C4-2B (cell line): Measurements from ENCODE around the gene ZNF106.

ENCODE experiments used
- ZFX ChIP-seq: fragments of 450-650 bp; IDR thresholded peaks from 2 replicates; pipeline ENCODE4 v1.6.1; 2017
- TF ChIP-seq, protein P1 (sequence below): fragments of 450-650 bp; conservative IDR thresholded peaks from 2 replicates; pipeline ENCODE4 v1.5.1; 2017; ENCODE audit warnings: mild to moderate bottlenecking

GRCh38 chr15:42498212-42499068 is 7.5 kb upstream of the ZNF106 start:
- TF ChIP-seq, protein P1, sequence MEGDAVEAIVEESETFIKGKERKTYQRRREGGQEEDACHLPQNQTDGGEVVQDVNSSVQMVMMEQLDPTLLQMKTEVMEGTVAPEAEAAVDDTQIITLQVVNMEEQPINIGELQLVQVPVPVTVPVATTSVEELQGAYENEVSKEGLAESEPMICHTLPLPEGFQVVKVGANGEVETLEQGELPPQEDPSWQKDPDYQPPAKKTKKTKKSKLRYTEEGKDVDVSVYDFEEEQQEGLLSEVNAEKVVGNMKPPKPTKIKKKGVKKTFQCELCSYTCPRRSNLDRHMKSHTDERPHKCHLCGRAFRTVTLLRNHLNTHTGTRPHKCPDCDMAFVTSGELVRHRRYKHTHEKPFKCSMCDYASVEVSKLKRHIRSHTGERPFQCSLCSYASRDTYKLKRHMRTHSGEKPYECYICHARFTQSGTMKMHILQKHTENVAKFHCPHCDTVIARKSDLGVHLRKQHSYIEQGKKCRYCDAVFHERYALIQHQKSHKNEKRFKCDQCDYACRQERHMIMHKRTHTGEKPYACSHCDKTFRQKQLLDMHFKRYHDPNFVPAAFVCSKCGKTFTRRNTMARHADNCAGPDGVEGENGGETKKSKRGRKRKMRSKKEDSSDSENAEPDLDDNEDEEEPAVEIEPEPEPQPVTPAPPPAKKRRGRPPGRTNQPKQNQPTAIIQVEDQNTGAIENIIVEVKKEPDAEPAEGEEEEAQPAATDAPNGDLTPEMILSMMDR: no peak
- TF ChIP-seq ZFX: no peak
